GM21390 (cell line): ENCODE data around the gene INPP5A.

Experiments used
- ATAC-seq: cut with Tn5 transposase; IDR thresholded peaks from one replicate; pipeline ENCODE4 v1.9.1; 2021; ENCODE audit not compliant: unreplicated experiment

The INPP5A gene

DNA sequence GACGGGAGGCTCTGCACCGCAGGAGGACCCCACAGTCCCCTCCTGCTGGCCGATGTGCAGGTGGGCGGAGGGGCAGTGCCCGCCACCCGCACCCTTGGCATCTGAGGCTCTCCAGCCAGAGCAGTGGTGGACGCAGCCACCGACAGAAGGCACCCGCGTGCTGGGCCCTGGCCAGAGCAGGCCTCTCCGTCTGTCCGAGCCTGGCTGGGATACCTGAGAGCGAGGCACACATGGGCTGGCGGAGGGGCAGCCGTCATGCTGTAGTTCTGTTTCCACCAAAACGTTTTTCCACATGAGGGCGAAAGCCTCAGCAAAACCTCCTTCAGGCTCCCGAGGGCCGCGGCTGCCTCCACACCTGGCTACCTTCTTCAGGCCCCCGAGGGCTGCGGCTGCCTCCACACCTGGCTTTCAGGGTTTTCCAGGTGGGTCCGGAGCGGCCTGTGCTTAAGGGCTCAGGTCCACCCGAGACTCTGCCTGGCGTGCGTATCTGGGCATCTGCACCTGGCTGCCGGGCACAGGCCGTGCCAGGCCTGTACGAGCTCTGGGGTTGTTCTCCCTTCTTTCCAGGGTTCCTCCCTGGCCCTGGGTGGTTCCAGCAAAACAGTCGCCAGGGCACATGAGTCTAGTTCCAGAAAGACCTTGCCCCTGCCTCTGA lies 115.5 kb downstream of the INPP5A start:
- no peak for ATAC-seq

DNA sequence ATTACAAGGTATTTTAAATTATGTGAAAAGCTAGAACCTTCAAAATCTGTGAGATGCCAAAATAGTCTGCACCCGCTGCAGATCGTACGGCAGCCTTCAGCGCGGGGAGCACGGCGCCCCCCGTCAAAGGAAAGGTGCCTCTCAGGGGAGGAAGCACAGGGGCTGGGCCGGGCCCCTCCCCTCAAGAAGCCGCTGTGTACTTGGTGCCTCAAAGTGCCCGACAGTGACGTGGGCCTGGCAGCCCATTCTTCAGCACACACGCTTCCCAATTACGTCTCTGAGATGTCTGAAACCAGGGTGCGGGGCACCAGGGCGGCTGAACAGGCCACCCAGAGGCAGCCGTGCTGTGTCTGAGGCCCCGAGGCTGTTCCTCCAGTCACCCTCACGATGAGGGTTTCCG lies 116.1 kb downstream of the INPP5A start:
- no peak for ATAC-seq

DNA sequence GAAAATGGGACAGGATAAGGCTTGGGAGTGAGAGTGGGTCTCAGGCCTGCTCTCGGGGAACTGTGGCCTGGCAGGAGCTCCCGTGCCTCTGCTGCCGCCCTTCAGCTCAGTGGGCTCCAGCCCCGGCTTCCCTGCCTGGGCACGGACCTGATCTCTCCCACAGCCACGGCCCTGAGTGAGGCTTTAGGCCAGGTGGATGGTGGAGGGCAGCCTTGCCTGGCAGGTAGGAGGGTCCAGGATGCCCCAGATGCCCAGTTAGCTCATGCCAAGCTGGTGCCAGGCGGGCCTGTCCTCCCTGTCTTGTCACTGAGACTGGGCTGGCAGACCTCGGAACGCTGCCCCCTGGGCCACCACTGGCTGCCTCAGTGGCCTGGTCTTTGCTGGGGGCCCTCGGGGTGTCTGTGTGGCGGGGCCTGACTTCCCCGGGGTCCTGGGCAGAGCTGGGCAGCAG lies 116.6 kb downstream of the INPP5A start:
- no peak for ATAC-seq

DNA sequence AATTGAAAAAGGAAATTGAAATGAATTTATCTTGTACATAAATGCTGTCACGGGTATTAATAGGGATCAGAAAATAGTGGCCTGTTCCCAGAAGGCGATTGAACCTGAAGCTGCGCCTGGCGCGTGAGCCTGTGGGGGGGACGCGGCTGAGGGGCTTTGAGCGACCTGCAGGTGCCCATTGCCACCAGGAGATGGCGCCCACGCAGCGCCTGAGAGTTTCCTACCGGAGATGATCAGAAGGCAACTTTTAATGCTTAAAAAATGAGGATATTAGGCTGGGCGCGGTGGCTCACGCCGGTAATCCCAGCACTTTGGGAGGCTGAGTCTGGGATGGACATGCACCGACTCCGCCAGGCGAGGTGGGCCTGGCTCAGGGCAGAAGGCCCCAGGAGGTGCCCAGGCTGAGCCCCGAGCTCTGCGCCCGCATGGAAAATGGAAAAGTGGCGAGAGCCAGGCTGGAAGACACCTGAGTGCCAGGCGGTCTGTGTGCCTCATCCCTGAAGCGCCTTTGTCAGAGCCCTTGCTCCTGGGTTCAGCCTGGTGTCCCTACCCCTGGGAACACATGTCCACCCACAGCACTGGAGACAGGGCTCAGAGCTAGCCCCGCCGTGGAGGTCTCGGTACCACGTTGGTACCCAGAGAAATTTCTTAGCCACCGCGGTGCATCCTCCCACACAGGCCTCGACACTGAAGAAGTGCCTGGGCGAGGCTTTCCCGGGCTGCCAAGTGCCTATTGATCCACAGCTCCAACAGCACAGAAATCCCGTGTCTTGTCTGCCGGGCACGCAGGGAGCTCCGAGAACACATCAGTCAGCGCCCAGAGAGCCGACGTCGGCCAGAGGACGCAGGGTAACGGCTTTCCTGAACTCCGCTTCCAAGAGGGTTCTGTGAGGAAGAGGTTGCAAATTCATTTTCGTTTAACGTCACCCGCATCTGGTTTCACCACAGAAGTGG lies 117.4 kb downstream of the INPP5A start:
- no peak for ATAC-seq

DNA sequence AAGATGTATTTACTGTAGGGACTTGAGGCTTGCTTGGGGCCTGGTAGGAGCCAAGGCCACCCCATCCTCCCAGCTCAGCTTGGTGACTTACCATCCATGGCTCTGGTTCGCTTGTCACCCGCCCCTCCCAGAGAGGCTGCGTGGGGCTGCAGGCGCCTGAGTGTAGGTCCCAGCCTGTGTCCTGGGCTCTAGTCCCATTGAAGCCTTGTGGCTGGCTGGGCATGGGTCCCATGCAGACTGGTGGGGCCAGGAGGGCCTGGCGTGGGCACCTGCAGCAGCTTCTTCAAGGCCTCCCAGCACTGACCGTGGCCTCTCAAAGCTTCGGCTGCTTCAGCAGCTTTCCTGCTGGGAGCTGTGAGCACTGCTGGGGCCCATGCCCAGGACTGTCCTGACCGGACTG lies 118.1 kb downstream of the INPP5A start:
- no peak for ATAC-seq

DNA sequence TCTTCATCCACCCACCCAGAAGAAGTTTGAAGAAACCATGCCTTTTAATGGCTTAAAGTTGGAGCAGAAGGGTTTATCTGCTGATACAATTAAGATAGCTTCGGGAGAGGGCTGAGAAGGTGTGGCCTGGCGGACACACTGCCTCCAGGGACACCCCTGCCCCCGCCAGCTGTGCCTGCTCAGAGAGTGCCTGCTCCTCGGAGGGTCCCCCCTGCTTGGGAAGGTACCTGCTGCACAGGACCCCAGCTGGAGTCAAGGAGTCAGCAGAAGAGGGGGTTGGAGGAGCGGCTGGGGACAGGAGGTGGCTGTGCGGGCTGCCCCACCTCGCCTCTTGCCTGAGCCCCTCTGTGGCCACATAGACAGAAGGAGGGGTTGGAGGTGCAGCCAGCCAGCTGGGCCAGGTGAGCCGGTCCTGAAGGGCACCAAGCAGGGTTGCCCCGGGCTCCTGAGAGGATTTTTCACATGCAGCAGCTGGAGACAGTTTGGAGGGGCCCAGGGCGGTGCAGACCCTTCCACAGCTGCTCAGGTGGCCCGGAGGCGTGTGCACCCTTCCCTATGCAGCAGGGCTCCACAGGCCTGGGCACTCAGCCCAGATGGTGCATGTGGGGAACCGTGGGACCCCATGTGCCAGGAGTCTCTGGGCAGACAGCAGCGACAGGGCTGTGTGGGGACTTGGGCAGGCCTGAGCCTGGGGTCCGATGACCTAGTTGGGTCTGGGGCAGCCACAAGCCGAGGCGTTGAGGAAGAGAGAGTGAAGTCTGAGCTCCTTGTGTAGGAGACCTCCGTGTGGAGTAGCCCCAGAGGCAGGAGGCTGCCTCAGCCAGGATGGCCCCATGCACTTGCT lies 118.9 kb downstream of the INPP5A start:
- no peak for ATAC-seq

DNA sequence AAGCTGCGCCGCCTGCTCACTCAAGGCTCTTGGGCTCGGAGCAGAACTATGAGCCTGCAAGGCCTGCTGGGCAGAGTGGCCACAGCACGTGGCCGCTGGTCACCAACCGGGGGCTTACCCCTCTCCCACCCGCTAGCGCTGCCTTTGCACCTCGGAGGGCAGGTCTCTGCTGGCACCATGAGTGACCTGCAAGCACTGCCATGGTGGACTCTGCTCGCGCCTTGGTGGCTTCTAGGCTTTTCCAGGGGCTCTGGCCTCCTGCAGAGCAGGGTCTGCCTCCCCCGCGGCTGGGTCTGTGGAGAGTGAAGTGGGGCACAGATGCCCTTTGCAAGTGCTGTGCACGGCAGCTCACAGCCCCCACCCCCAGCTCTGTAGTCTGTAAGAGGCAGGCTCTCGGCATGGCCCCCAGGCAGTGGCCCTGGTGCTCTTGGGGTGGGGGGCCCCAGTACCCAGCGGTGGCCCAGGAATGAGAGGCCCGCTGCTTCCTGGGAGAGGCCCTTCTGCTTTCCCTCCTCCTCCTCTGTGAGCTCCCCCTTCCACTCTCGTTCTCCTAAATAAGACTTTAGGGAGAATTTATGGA lies 119.6 kb downstream of the INPP5A start:
- no peak for ATAC-seq

DNA sequence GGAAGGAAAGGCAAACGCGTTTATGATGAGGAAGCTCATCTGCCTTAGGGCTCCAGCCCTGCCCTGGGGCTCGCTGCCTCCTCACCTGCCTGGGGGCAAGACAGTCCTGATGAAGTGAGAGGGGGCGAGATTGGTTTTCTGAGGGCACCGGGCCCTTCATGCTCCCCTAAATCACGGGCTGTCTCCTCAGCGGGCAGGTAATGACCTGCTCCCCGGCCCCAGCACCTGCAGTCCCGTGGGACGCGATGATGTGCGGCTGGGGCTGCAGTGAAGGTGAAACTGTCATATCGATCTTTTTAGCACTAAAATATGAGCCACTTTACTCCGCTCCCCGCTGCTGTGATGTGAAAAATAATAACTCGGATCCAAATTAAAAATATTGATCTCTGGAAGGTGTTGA lies 120.2 kb downstream of the INPP5A start:
- ATAC-seq = no peak

DNA sequence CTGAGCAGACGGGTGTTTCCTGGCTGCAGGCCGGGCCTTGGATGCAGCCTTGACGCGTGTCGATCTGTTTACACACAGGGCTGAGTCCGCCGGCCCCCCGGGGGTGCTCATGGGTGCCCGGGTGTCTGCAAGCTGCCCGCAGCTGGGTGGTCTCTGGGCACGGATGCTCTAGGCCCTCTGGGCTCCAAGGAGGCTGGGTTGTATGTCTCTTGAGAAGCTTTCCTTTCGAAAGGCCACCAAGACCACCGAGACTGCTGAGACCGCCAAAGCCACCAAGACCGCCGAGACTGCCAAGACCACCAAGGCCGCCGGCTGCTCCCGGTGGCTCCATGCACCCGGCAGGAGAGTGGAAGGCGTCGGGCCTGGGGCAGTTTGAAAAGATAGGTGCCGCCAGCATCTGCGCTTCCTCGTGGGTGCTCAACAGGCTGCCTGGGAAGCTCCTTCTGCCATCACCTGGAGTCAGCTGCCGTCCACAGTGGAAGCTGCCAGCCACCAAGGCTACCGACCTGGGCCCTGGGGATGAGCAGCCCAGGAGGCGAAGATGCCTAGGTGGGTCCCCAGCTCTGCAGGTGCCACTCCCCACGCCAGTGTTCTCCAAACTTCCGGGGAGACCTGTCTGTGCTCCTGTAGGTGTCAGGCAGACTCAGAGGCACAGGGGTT lies 121.1 kb downstream of the INPP5A start:
- no peak for ATAC-seq

DNA sequence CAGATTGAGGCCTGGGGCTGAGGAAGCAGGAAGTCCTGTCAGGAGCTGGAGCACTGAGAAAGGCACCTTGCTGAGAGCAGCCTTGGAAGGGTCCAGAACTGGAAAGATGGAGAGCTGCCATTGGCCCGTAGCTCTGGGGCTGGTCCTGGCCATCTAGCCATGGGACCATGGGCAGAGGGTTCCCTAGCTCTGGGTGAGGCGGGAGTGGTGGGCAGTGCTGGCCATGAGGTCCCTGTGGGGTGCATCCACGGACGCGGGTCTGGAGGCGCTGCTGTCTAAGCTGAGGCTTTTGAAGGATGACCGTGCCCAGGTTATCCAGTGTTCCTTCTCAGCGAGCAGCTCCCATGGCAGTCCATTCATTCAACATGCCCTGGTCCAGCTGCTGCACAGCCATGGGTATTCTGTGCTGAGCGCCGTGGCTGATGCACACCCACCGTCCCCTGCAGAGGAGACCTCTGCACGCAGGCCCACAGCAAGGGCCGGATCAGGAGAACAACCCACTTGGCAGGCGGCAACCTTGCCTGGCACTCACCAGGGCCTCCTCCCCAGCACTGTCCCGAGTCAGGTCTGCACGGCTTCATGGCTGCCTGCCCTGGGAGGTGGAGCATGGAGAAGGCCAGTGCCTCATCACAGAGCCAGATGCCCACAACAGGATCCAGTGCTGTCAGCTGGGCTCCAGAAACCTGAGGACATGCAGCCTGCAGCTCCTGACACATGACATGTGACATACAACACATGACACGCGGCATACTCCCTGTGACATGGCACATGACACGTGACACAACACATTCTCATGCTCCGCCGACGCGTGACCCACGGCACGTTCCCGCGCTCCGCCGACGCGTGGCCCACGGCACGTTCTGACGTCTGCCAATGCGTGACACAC lies 121.9 kb downstream of the INPP5A start:
- ATAC-seq = no peak

DNA sequence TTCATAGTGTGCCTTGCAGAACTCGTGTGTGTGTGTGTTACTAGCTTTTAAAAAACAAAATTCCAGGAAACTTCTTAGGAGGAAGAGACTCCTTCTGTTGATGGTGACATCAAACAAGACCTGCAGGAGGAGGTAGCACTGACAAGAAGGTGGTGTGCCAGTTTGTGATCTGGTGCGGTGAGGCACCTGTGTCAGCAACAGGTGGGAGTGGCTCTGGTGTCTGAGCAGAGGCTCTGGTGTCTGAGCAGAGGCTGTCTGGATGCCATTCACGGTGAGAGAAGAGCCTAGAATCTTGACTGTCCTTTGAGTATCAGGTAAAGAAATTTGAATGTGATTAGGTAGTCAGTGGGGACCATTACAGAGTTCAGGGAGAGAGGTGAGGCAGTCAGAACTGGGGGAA lies 122.8 kb downstream of the INPP5A start:
- no peak for ATAC-seq

DNA sequence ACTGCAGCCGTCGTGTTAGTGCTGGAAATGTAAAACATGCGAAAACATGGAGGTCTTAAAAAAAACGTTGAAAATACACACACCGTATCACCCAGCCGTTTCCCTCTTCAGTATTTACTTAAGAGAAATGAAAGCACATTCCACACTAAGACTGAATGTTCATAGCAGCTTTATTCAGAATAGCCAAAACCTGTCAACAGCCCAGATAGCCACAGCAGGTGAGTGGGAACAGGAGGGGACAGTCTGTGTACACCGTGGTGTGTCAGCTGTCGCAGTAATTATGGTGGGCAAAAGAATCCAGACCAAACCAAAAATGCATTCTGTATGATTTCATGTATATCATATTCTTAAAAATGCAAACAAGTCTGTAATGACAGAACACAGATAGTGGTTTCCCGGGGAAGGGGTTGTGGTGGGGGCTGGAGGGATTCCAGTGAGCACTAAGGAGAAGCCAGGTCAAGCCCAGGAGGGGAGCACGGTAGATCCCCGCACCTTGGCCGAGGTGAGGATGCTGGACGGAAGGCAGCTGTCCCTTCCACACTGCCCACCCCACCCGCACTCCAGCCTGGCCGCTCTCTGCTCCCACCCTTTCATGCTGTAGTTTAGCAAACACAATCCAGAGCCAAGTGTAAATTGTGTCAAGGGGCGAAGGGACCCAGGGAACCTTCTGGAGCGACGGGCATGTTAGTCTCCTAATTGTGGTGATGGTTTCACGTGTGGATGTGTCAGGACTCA lies 124.8 kb downstream of the INPP5A start:
- no peak for ATAC-seq

DNA sequence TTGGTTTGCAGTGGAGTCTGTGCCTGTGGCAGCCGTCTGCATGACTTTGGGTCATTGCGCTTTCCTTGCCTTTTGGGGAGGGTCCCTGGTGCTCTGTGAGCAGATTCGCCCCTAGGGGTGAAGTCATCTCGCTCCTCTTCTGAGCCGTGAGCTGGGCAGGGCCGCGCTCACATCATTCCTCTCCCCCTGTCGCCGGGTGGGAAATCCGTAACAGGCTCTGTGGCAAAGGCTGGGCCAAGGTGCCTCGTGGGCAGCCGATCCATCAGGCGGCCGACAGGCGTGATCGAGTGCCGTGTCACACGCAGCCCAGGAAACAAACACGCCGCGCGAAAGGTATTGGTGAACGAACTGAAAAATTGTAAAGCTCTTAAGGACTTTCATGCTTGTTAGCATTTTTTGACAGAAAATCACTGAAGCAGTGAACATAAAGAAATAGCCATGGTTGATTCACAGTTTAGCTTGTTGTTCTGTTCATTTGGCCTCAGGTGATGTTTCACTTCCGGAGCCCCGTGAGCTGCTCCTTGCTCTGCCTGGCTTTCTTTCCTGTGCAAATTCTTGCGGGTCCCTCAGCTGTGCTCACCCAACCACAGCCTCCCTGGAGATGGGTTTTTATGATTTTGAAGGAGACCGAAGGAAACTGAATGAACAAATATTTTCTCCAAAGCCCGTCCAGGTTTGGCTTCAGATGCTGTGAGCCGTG lies 126.2 kb downstream of the INPP5A start:
- no peak for ATAC-seq

DNA sequence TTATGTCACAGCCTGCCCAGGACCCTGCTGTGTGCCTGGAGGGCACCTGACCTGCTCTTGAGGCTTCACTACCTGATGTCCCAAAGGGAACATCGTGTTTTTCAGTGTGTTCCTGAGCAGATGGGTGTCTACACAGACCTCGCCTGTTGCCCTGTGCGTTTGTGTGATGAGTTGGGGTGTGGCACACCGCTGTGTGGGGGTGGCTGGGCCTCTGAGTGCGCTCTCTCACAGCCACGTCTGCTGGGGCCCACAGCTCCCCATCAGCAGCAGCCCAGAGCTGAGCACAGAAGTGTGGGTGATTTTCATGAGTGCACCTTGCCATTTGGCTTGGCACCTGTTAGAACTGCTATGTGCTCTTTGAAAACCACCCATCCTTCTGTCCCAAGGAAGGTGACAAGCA lies 126.8 kb downstream of the INPP5A start:
- no peak for ATAC-seq

DNA sequence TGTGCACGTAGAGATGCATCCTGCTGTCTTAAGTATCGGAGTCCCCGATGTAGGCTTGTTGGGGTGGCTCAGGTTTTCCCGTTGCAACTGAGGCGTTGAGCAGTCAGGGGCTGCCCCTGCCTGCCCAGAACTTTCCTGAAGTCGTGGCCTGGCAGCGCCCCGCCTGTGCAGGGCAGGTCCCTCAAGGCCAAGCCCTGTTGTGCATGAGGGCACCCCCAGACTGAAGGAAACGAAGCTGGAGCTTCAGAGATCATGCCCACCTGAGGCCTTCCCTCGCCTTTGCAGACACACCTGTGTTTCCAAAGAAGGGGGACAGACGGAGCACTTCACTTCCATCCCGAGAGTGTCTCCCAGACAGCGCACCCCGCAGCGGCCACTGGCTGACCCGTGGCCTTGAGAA lies 127.3 kb downstream of the INPP5A start:
- no peak for ATAC-seq

DNA sequence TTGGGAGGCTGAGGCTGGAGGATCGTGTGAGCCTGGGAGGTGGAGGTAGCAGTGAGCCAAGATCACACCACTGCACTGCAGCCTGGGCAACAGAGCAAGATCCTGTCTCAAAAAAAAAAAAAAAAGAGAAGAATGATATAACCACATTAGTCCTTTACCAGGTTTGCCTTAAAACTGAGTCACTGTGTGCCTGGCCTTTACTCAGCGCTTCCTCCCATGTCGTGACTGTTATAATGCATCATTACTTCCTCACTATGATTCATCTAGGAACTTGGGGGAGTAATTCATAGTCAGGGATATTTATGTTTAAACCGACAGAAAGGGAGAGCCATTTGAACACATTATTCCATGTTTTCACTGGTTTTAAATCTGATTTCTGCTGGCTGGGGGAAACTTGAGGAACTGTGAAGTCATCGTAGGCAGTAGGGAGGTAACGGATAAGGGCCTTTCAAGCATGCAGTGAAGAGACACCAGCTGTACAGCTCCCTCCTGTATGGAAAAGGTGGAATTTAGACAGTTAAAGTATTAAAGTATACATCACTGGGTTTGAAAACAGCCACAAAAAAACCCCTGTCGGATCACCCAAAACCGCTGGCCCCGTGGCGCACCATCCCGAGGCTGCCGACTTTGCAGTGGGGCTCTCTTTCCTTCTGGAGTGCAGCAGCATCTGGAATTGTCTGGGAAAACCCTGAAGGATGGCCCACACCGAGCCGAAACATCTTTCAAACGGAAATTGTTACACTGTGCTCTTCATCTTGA lies 128.5 kb downstream of the INPP5A start:
- ATAC-seq = no peak

DNA sequence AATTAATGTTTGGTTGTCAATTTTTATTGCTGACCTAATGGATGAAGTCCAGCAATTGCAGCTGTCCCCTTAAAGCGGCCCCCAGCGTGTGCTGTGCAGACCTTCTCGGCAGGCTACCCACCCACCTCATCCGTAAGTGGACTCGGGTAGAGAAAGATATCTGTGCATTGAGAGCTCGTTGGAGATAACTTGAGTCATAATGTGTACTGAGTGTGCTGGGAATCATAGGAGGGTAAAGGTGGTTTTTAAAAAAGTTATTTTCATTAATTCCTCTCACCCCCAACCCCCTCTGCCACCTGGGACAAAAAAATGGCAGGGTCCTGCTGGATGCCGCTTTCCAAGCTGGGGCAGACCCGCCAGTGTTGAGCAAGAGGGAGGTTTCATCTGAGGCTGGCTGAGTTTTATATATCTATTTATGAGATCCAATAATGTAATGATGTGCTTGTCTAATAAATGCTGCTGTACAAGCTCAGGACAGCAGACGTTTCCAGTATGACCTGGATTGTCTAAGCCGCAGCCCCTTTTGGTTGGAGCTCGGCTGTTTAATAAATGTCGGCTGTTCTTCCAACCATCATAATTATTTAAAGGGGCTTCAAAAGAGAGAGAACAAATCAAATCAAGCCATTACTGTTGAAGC lies 129.2 kb downstream of the INPP5A start:
- ATAC-seq = no peak
